NCI-H226 (cell line): Measurements from ENCODE around the gene HAPLN2.

Source experiments
- DNase-seq: peaks from one replicate; pipeline ENCODE4 v3.0.0-alpha.2; 2015

The HAPLN2 gene

DNA sequence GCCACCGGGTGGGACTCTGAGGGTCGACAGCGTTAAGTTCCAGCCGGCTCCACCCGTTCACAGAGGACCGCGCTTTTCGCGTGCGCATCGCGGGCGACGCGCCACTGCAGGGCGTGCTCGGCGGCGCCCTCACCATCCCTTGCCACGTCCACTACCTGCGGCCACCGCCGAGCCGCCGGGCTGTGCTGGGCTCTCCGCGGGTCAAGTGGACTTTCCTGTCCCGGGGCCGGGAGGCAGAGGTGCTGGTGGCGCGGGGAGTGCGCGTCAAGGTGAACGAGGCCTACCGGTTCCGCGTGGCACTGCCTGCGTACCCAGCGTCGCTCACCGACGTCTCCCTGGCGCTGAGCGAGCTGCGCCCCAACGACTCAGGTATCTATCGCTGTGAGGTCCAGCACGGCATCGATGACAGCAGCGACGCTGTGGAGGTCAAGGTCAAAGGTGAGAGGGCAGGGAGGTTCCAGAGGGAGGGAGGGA lies 27.6 kb downstream of the HAPLN2 start:
- DNase-seq, result no peak

DNA sequence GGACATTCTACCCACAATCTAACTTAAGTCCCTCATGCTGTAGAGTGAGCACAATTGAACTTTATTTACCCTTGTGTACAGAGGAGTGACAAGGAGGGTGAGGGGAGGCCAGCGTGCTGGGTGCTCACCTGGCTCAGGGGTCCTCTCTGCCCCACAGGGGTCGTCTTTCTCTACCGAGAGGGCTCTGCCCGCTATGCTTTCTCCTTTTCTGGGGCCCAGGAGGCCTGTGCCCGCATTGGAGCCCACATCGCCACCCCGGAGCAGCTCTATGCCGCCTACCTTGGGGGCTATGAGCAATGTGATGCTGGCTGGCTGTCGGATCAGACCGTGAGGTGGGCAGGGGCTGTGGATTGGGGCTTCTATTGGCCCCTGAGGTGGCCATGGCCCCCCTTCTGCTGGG lies 28.1 kb downstream of the HAPLN2 start:
- DNase-seq, result no peak

DNA sequence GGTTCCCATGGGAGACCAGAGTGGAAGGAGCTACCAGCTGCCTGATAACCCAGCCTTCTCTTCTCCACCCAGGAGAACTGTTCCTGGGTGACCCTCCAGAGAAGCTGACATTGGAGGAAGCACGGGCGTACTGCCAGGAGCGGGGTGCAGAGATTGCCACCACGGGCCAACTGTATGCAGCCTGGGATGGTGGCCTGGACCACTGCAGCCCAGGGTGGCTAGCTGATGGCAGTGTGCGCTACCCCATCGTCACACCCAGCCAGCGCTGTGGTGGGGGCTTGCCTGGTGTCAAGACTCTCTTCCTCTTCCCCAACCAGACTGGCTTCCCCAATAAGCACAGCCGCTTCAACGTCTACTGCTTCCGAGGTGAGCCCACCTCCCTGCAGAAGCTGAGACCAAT lies 29.3 kb downstream of the HAPLN2 start:
- DNase-seq, result no peak

DNA sequence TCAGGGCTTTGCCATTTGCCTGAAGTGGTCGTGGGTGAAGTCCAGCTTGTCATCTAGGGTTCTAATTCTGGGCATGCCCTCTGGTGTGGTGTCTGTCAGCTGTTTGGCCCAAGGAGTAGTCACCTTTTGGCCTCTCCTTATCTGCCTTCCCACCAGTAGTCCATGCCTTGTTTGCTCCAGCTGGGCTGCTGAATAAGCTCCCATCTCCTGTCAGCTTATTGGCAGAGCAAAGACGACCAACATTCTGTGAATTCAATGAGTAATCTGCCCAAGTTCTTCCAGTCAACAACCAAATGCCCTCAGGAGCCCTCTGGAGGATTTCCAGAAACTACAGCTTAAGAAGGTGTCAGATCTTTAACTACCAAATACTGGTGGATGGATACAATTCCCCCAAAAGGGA lies 29.7 kb downstream of the HAPLN2 start:
- DNase-seq, result no peak

DNA sequence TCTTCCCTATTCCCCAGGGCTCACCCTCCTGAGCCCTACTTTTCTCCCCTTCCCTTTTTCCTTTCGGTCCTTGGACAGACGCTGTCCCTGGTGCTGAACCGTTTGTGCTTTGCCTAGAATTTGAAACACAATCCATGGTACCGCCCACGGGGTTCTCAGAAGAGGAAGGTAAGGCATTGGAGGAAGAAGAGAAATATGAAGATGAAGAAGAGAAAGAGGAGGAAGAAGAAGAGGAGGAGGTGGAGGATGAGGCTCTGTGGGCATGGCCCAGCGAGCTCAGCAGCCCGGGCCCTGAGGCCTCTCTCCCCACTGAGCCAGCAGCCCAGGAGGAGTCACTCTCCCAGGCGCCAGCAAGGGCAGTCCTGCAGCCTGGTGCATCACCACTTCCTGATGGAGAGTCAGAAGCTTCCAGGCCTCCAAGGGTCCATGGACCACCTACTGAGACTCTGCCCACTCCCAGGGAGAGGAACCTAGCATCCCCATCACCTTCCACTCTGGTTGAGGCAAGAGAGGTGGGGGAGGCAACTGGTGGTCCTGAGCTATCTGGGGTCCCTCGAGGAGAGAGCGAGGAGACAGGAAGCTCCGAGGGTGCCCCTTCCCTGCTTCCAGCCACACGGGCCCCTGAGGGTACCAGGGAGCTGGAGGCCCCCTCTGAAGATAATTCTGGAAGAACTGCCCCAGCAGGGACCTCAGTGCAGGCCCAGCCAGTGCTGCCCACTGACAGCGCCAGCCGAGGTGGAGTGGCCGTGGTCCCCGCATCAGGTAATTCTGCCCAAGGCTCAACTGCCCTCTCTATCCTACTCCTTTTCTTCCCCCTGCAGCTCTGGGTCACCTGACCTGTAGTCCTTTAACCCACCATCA lies 33.1 kb downstream of the HAPLN2 start:
- no peak for DNase-seq

DNA sequence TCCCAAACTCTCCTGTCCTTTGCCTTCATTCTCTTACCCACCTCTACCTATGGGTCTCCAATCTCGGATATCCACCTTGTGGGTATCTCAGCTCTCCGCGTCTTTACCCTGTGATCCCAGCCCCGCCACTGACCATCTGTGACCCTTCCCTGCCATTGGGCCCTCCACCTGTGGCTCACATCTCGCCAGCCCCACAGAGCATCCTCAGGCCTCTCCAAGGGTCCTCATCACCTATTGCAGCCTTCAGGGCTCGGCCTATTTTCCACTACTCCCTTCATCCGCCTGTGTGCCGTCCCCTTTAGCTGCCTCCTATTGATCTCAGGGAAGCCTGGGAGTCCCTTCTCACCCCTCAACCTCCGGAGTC lies 33.8 kb downstream of the HAPLN2 start:
- no peak for DNase-seq

DNA sequence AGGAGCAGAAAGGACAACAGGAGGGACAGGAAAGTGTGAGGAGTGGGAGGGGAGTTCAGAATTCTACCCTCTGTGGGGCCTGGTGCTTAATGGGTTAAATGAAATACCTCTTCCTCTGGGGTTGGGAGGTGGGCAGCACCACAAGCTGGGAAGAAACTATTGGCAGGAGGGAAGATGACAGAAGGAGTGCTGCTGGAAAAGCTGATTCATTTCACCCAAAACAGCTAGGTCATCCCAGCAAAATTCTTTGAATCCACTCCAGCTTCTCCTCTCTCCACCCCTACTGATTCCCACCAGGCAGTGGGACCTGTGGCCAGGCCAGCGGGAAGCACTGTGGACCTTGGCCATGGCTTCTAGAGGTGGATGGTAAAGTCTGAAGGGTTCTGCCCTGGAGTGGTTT lies 35.5 kb downstream of the HAPLN2 start:
- DNase-seq, result peak; percentile 51

DNA sequence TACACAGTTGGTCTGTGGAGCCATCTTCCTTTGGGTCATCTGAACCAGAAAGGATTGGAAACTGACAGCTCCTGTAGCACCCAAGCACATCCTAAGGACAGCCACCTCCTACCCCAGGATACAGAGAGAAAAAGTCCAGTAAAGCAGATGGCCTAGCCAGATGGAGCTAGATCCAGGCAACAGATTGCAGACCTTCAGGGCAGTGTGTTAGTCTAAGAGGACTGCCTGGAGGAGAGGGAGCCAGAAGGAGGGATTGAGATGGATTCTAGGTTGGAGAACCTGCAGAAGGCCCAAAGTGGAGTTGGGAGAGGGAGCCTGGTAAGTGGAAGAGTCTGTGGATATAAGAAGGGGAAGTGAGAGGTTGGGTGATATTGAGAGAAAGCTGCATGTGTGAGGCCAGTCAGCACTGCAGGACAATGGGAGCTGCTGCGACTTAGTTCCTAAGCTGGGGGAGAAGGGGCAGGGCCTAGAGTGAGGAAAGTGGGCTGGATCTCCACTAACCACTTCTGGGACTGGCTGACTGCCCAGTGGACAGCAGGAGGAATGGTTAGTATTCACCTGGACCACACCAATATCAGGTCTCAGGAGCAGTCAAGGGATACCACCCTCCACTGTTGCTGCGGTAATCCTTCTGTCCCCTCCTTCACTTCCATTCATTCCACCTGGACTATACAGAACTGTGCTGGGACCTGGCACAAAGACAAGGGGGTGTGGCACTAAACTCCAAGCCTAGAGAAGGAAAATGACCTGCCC lies 36.1 kb downstream of the HAPLN2 start:
- no peak for DNase-seq

DNA sequence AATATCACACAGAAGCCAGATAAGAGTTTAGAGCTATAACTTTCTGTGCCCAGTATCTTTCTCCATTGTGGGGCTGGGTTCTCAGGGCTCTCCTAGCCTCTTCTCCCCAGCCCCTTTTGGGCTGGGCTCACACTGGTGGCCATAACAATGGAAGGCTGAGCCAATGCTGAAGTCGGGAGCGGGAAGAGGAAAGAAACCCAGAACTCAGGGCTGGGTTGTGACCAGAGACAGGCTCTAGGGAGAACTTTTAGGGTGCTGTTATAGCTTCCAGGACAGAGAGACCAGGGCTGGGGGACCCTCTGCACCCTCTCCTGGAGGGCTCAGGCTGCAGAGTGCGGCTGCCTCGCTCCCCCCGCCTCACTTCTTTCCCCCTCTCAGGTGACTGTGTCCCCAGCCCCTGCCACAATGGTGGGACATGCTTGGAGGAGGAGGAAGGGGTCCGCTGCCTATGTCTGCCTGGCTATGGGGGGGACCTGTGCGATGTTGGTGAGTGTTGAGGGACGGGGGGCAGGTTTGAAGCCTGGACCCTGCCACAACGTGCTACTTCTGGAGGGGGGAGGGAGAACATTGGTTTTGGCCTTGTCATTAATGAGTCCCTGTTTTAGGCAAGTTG lies 36.8 kb downstream of the HAPLN2 start:
- DNase-seq, result no peak

DNA sequence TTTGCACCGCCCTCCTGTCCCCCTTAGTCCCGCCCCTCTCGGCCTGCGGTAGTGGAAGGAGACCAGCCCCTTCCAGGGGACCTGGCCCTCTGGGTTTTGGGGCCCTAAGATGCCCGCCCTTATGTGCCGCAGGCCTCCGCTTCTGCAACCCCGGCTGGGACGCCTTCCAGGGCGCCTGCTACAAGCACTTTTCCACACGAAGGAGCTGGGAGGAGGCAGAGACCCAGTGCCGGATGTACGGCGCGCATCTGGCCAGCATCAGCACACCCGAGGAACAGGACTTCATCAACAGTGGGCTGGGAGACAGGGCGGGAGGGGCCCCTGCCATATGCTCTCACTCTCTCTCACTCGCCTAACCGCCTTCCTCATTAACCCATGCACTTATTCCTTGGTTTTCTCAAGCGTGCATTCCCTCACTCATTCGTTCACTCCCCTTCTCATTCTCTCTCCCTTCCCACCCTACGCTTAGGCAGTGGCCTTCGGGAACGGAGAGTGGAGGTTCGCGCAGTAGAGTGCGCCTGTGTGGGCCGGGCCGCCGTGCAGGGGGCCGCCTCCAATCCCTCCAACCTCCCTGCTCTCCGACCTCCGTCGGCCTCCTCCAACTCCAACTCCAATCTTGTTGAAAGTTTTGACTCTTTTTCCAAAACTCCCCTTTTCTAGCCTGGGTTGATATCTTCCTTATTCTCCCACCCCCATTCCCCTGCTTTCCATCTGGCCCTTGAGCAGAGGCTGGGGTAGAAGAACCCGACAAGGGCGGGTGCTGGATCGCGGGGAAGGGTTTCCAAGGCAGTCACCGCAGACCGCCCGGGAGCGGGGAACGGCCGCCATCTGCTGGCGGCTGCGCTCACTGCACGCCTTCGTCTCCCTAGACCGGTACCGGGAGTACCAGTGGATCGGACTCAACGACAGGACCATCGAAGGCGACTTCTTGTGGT lies 37.9 kb downstream of the HAPLN2 start:
- peak; percentile 35 for DNase-seq

DNA sequence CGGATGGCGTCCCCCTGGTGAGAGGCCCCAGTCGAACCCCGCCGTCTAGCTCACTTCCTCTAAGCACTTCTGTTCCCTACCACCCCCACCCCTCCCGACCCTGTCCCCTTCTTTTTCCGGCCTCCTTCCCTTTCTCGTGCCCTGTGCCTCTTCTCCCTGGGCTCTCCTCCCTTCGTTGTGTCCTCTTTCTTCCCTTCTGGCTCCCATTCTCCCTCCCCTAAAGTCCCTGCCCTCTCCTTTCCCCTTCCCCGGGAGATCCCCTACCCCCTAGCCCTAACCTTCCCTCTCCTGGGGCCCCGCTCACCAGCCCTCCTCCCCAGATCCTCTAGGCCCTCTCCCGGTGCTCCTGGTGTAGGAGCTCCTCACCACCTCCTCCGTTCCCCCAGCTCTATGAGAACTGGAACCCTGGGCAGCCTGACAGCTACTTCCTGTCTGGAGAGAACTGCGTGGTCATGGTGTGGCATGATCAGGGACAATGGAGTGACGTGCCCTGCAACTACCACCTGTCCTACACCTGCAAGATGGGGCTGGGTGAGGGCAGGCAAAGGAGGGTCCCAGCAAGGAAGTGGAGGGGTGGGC lies 38.6 kb downstream of the HAPLN2 start:
- no peak for DNase-seq

DNA sequence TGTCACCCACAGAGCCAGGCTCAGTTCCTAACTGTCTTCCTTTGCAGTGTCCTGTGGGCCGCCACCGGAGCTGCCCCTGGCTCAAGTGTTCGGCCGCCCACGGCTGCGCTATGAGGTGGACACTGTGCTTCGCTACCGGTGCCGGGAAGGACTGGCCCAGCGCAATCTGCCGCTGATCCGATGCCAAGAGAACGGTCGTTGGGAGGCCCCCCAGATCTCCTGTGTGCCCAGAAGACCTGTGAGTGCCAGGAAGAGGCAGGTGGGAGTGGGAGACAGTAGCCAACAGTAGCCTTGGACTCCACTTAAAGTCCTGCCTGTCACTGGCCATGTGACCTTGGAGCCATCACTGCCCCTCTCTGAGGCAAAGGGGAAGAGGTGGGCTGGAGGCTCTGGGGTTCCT lies 39.3 kb downstream of the HAPLN2 start:
- no peak for DNase-seq

DNA sequence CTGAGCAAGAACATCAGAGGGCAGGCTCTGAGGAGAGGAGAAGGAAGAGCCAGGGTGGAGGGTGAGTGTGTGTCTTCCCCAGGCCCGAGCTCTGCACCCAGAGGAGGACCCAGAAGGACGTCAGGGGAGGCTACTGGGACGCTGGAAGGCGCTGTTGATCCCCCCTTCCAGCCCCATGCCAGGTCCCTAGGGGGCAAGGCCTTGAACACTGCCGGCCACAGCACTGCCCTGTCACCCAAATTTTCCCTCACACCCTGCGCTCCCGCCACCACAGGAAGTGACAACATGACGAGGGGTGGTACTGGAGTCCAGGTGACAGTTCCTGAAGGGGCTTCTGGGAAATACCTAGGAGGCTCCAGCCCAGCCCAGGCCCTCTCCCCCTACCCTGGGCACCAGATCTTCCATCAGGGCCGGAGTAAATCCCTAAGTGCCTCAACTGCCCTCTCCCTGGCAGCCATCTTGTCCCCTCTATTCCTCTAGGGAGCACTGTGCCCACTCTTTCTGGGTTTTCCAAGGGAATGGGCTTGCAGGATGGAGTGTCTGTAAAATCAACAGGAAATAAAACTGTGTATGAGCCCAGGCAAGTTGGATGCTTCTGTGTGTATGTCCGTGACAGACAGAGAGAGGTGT lies 39.8 kb downstream of the HAPLN2 start:
- DNase-seq, result no peak

DNA sequence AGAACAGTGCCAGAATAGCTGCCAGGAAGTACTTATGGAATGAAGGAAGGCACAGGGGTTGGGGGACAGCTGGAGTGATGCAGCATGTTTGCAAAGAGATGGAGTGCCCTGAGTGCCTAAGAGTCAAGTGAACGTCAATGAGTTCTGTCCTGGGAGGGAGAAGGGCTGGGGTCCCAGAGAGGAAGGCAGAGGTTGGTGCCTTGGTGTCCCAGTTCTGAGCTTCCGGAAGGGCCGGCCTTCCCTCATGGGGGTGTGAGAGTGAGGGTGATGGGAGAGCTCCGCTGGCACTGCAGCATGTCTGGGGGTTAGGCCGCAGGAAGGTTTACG lies 40.4 kb downstream of the HAPLN2 start:
- no peak for DNase-seq

DNA sequence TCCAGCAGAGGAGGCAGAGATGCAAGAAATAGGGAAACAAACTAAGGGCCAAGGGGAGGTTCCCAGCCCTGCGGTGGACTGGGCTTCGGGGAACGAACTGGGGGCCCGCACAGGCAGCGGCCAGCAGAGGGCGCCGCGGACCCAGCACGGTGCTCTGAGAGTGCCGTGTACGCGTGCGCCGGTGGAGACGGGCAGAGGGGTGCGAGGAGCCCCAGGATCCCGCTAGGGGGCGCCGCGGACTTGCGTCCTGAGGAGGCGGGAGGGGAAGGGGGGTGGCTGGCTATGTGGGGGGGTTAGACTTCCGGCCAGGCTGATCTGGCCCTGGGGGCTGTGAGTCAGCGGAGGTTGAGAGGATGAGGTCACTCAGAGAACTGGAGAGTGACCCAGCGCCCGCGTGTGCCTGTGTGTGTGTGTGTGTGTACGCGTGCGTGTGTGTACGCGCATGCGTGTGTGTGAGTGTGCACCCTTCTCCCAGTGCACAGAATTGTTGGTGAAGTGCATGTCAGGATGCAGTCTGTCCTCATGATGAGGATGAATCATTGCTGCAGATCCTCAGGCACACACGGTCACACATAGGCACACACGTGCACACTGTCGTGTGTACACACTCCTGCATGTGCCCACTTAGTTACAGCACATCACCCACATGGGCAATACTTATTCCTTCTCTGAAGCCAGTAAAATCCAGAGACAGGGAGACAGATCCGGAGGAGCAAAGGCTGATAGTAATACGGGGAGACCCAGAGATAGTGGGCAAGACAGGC lies 41.0 kb downstream of the HAPLN2 start:
- DNase-seq, result peak; percentile 95

DNA sequence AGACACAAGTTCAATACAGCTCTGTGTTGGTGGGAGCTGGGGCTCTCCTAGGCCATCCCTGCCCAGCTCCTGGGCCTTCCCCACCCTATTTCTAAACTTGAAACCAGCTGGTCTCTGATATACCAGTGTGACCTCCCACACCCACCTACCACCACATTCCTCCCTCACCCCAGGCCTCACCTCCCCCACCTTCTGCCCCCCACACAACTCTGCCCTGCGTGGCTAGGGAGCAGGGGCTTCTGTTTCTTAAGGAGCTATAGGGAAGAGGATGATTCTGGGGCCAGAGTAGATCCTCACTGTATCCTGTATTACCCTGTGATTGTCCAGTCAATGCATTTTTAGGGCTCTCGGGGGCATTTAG lies 41.5 kb downstream of the HAPLN2 start:
- DNase-seq, result no peak

DNA sequence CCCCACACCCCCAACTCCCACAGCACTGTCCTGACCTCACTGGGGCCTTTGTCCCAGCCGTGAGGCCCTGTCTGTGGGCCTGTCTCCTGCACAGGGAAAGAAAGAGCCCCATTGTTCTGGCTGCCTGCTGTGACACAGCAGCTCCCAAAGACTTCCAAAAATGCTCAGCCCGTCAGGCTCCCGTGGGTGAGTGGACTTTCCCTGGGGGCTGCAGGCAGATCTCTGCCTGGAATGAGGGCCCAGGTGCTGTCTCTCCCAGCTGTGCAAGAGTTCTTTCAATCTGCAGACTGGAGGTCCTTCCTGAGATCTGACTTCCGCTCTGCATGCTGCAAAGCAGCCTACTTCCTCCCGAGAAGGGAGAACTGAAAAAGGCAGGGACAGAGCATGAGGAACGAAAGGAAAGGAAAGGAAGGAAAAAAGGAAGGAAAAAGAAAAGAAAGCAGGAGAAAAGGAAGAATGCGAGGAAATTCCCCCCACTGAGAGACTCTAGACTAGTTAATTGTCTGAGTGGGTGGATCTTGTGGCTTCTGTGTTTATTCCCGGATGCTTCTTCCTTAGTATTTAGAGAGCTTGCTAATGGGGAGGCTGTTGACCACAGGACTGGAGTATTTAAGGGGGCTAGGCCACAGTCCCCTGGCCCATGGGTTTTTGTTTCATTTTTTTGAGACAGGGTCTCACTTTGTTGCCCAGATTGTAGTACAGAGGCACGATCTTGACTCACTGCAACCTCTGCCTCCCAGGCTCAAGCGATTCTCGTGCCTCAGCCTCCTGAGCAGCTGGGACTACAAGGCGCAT lies 43.0 kb downstream of the HAPLN2 start:
- no peak for DNase-seq

DNA sequence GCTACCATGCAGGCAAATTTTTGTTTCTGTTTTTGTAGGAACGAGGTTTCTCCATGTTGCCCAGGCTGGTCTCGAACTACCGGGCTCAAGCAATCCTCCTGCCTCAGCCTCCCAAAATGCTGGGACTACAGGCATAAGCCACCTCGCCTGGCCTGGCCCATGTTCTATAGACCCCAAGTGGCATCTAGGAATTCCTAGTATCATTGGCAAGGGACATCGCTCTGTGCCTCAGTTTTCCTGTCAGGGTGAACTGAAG lies 43.5 kb downstream of the HAPLN2 start:
- DNase-seq, result no peak

DNA sequence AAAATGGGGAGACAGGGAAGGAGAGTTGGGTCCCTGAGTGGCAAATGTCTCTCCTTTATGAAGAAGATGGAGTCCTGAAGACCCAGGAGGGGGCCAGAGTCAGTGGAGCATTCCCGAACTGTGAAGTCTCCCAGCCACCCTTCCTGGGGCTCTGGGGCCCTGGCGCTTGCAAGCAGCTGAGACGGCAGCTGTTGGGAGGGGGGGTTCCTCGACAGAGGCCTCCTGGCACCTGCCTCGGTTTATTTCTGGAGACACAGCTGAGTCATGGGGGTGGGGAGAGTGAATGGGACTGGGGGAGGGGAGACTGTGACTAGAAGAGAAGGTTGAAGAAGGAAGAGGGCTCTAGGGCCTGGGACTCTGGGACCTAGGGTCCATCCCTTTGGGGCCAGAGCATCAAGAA lies 44.0 kb downstream of the HAPLN2 start:
- DNase-seq, result no peak

DNA sequence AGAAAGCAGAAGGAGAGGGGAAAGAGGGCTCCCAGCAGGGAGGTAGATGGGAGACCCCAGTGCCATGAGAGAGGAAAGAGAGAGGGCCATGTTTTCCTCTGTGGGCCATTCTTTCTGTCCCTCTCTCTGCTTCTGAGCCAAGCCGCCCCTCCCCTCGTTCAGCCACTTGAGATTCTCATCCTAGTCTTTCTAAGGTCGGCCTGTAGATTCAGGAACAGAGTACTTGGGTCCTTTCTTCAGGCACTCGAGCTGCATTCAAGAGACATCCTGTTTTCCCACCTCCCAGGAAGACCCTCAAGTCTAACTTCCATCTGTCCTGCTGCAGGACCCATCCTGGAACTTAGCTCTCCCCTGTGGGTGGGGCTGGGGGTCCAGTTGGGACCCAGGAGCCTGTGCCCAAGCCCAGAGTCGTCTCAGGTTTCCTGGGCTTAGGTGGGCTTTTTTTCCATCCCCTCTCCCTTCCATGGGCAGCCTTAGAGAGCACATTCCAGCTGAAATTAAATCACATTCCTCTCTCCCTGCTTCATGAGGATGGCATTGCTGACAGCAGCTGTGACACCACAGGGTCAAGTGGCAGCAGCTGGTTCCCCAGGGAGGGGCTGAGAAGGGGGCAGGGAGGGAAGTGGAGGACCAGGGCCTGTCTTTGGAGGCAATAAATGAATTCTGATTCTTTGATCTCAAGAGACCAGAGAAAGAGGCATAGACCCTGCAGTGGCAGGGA lies 45.0 kb downstream of the HAPLN2 start:
- no peak for DNase-seq
